NCI-H2196 treated with DMSO at 0.1 percent for 48 hours (cell line): ENCODE results near the gene P2RY12.

Source experiments
- DNase-seq: peaks from one replicate; lab custom pipeline; 2025; ENCODE audit not compliant: unreplicated experiment; lab: John Stamatoyannopoulos, UW

Gene P2RY12

DNA sequence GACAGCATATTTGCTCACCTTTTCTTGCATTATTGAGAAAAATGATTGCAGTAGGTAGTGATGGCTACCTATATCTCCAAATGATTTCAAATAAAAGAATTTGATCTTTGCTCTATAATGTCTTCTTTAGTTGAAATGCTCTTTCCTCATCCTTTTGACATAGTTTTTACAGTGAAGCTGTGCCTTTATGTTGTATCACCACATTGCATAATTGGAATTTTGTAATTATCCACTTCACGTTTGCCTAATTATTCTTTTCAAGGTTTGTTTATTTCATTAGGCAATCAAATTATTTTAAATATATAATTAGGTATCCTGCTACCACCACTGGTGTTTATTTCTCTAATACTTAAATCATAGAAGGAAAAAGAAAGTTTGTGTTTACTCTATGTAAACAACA is 33.9 kb downstream of the P2RY12 start:
- DNase-seq = no peak

DNA sequence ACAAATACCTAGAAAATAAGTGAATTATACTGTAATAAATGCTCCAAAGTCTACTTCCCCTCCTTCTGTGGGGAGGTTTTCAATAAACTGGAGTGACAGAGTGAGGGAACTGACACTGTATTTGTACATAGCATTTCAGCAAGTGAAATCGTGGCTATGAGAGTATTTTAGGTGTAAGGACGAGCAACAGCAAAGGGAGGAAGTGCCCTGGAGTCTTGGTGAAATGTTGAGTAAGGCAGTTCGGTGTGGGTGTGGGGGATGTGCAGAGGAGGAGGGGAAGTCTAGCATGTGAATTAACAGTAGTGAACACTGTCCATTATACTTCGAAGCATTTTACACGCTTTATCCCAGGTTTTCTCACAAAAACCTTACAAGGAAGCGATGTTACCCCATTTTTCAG is 37.1 kb downstream of the P2RY12 start:
- no peak for DNase-seq

DNA sequence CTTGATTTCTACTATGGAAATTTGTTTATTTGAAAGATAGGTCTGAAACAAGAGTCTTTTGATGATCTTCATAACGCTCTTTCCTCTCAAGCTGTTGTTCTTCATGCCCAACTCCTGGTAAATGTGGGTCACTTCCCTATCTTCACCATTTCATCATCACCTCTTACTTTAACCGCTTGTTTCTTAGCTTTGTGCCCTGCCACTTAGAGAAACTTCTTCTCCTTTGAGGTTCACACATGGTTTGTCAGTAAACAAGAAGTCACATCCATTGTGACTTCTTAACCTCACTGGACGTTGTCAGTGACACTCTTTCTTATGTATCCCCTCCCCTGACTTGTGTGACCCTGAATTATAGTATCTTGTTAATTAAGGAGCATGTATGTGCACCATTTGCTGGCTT is 38.3 kb downstream of the P2RY12 start:
- DNase-seq = no peak

DNA sequence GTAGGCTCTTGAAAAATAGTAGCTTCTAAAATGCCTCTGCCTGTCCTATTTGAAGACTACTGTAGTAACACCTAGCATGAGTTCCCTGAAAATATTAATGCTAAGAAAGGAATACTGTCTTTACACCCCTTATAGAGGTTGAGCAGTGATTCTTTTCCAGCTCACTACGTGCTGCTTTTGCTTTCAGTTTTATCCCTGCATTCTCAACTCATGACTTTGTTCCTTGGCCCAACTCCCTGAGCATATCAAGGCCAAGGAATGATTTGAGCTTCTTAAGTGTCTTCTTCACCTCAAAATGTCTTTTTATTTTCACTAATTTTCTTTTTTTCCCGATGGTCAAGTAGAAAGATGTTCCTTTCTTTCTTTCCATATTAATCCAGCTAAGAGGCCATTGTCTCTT is 38.7 kb downstream of the P2RY12 start:
- no peak for DNase-seq

DNA sequence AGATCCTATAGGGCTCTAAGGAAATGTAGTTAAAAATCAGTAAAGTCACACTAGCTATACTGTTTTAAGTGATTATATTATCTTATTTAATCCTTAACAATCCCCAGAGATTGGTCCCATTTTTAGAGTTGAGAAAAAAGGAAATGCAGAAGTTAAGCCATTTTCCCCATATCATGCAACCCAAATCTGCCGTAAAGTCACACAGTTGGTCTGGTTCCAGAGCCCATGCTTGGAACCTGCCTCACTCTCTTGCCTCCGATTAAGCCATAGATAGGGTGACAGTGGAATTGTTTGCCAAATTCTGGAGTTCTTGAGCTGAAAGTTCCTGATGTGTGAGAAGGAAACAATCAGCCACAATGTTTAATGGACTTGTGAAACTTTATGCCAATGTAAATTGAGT is 52.9 kb downstream of the P2RY12 start:
- no peak for DNase-seq

DNA sequence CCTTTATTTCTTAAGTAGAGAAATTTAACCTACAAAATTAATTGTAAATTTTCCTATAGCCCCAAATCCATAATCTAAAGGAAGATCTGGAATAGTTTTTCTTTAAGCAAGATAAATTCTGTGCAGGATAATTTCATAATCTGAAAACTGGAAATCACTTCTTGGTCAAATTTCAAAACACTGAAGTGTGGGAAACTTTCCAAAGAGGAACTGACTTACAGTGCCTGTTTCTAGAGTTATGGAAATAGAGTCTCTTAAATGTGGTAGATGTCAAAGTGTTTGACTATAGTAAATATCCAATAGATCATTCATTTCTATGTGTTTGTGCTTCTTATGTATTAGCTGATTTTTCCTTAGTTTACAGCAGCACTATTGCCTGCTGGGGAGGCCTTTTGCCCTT is 53.7 kb downstream of the P2RY12 start:
- no peak for DNase-seq

DNA sequence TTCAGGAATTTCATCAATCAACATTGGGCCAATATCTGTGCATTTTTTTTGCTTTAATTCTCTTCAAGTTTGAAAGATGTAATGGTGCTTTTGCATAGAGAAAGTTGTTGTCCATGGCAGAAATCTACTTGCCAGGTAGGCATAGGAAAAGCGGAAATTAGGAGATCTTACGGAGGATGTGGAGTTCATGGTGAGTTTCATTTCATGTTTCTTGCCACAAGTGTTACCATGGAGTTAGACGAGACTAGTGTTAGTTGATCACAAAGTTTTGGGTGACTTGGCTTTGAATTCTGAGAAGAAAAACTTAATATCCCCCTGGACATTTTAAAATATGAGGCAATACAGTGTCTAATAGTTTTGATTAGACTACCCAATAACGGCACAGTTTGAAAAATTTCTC is 54.2 kb downstream of the P2RY12 start:
- DNase-seq = no peak

DNA sequence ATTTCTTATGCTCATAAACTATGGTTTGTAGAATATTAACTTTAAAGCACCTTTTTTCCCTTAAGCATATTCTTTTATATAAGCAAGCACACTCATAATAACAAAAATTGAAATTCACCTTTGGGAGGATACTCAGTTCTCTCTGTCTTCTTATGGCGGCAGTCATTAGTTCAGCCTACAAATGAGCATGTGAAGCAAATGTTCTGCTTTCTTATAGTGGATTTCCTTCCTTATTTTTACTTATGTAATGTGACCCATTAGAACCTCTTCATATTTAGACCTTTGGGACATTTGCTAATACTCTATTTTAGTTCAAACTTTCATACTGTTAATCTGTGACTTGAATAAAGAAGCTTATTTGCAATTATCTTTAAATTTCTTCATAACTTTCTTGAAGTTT is 55.2 kb downstream of the P2RY12 start, which contains the start of gene P2RY13:
TSS of gene P2RY13 (minus strand) at position 187 of the 400 bp plus-strand sequence. CDS start at position 166, 21 bp downstream.
- DNase-seq = no peak

DNA sequence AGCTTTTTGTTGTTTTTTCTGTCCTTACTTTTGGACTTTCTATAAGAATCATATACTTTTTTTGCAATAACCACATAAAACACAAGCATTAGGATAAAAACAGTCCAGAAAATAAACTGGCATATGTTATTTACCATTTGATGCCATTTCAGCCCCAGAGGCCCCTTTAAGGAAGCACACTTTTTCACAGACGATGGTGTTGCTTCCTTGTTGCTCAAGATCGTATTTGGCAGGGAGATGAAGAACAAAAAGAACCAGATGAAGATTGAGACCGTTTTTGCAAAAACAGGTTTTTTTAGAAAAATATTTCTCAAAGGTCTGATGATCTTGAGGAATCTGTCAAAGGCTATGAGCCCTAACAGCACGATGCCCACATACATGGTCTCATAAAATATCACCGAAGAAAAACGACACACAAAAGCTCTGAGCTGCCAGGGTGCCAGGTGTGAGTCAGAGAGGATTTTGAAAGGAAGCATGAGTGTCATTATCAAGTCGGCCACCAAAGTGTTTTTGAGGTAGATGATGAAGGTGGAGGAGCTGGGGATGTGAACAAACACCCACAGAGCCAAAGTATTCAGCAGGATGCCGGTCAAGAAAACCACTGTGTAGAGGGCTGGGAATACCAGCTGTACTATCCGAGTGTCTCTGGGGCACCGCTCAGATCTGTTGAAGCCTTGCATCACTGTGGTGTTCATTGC is 56.1 kb downstream of the P2RY12 start:
- DNase-seq = no peak

DNA sequence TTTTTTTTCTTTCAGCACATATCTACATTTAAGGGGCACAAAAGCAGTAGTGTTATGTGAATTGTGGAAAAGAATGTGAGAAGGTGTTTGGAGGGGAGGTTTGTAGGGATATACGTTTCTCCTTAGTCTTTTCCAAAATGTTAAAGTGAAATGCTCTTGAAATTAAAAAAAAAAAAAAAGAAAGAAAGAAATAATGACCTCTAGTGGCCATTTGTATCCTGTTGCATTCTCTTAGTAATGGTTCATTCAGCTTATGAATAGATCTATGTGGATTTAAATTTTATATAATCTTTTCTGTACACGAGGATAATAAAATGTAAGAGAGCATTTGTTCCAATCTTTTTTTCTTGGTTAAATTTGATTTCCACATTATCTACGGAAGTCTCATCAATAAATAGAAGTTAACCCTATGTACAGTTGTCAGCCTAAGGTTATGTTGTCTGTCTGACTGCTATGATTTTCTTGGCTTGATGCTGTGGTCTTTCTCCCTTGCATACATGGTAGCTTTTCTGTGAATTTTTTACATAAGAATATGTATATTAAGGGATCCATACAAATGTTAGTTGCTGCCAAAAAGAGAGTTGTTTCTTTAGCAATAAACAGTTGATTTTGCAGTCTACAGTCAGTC is 56.9 kb downstream of the P2RY12 start:
- DNase-seq = peak; percentile 15

DNA sequence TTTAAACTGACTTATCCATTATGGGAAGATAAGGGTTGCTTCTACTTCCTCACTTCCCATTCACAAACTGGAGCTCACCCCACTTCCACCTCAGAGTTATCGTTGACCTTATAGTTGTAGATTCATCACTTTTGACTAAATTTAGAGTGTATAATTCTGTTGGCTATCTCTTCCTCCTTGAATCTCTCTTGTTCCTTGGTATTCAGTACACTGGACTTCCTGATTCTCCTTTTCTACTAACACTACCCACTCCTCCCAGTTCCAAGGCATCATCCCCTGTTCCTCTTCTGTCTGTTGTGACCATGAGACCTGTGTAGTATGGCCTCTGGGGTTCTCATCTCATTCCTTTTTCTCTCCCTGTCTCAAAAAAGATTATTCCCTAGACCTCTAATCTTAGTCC is 62.0 kb downstream of the P2RY12 start:
- DNase-seq = no peak

DNA sequence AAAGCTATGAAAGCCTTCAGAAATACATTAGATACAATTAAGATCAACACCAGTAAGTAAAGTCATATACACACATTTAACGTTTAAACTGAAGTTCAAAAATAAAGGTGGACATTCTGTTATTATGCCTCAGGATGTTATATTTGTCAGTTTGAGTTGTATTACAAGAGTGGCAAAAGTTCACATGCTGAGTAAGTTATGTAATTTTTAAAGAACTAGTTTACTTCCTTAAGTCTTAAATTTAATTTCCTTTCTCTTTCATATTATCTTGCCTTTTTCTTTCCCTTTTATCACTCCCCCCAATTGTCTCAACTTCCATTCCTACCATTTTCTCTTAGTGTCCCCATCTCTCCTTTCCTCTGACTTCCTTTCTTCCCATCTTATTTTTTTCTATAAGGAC is 63.0 kb downstream of the P2RY12 start:
- no peak for DNase-seq

DNA sequence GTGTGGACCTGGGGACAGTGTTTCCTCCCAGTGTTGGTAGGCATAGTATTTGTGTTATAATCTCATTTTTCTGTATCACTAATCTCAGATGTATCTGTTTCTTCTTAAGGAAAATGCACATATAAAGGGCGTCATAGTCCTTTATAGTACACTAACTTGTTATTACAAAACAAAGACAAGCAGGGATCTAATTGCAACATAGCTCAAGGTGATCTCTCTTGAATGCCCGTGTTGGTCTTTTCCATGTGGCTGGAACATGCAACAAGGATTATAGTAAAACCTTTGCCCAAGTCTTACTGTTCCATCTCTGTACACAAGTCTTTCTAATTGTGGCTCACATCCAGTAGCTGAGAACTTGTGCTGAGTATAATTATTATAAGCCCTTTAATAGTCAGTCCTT is 64.4 kb downstream of the P2RY12 start:
- no peak for DNase-seq

DNA sequence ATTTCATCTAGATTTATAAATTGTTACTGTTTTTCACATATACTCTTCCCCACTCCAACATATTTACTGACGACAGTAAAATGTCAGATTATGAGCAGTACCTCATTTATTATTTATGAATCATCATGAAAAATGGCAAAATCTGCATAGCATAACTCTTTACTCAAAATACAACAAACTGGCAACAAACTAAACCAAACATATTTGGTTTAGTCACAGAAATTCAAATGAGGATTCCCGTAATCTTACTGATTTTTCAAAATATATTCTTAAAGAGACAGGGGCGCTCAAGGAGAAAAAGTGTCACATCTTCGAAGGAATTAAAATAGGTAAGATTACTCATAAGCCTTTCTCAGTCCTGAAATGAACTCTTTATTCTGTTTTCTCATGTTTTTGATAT is 64.9 kb downstream of the P2RY12 start:
- no peak for DNase-seq

DNA sequence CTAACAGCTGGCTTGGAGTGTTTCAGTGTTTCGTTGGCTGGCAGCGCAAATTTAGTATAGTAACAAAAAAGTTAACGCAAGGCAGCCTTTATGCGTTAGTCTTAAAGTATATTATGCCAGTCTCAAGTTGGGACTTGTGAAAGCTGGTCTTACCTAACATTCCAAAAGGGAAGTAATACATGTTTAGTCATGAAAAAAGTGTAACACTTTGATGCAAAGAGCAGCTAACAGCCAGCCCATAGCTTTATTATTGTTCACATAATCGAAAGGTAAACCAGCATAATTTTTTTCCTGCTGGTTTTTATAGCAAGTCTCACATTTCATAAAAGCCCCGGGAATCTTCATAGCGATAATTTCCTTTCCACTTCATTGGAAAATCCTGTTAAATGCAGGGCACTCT is 65.6 kb downstream of the P2RY12 start:
- DNase-seq = no peak

DNA sequence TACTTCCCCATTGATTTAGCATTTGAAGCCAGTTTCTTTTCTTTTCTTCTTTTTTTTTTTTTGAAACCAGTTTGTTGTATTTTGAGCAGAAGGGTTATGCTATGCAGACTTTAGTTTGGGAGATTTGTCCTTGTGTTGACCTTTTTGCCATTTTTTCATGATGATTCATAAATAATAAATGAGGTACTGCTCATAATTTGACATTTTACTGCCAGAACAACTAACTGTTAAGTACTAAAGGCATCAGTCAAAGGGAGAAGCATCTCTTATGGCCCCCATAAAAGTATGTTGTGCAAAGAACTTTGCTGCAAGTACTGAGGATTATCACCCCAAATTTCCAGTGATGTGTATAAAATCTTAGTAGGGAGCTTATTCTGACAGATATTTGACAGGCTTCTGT is 66.2 kb downstream of the P2RY12 start:
- no peak for DNase-seq

DNA sequence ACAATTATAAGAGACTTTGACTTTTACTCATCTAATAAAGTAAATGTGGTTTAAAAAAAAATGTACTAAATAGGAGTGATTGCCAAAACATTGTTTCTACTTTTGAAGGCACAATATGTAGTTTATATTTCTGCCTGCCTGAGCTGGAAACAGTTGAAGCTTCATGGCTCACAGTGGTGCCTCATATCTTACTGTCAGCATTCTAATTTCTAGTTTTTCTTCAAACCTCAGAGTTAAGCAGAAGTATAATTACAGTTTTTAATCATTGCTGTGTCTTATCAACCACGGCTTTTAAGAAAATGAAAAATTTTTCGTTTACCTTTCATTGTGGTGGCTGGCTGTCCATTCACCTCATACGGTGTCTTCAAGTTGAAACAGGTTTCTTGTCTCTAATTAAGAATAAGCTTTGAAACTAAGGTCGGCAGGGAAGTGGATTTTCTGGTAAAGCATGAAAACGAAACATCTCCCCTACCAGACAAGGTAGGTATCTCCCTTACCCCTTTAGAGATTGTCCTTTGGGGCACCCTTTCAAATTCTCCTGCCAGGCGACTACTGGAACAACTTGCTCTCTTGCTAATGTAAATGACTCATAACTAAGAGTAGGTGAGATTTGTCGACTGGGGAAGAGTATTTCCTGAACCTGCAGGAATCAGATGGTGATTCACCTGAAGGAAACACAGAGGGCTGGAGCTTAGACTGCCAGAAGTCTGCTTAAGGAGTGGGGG is 68.1 kb downstream of the P2RY12 start, which contains the start of gene GPR87:
TSS of gene GPR87 (minus strand) at position 554 of the 725 bp plus-strand sequence. CDS start 16,720 bp downstream, outside the sequence.
- DNase-seq = no peak

DNA sequence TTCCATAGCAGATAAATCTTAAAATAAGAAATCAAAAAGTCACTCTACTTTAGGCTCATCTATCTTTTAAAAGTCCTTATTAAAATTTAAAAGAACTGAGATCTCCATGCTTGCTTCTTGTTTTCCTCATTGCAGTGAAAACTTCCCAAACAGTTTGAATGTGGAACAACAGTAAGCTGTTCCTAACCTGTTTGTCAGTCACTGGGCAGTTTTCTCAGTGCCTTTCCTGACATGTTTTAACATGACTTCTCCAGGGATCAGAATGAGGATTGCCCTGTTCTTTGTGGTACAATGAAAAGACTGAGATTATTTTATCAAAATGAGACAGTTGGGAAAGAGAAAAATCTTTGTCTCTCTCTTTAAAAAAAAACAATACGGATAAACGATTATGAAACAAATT is 68.7 kb downstream of the P2RY12 start:
- DNase-seq = no peak

DNA sequence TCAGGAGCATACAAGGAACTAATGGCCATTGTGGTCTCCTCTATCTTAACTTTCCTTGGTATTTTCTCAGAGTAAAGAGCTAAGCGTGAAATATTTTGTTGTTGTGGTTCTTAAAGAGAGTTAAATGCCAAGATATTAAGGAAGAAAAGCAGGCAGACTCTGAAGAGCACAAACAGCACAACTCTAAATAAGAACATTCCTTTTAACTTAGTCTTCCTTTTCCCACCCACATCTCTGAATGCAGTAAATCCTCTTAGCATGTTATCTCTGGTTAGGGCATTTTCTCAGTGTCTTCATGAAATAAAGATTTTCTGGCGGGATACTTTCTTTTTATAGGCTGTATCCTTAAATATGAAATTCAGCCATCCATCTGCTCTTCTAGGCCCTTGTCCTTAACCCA is 69.4 kb downstream of the P2RY12 start:
- no peak for DNase-seq

DNA sequence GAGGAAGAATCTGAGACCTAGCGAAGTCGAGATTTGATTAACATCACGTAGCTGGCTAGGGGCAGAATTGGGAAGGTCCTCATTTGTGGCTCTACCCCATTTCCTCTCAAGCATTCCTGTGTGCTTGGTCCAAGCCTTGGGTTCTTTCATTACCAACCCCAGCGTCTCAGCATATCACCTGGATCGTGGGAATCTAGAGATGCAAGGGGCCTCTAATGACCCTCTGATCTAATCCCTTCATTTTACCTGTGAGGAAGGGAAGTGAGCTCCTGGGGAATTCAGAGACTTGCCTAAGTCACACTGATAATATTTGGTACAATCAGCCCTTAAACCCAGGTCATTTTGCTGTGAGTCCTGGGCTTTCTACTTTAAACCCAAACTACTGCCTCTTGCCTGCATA is 70.0 kb downstream of the P2RY12 start:
- DNase-seq = no peak

DNA sequence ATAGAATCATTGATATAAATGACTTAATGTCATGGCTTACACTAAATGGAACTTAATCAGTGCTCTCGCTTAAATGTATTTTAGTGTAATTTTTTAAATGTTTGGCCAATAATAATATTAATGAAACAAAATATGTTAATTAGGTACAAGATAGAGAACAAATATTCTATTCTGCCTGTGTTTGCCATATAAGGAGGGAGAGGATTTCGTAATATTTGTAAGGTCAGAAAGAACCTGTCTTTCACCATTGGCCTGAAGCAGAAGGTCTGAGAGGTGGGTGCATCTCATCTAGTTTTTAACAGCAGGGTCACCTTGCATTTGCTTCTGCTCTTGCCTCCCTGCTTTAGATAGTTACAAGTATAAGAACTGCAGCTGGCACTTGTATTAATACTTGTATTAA is 70.4 kb downstream of the P2RY12 start:
- no peak for DNase-seq

DNA sequence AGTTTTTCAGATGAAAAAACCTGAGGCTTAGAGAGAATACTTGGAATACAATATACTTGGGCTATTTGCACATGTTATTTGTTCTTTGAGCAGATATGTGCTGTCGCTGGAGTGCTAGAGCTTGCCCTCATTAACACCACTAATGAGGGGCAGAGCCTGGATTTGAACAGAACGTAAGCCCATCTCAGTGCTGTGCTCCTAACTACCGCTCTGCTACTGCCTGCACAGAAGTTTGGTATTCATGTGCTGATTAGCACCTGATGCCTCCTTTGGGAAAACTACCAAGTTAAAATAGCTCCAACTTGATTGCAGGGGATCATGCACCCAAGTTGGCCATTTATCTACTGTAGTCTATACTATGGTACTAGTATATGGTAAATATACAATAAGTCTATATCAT is 71.6 kb downstream of the P2RY12 start:
- no peak for DNase-seq
